GM13976 (cell line): ENCODE results near the gene FCAMR.

Source experiments
- DNase-seq: peaks from one replicate; pipeline ENCODE4 v3.0.0; 2012; ENCODE audit warnings: low spot score
- CTCF ChIP-seq: IDR thresholded peaks from 2 replicates; pipeline ENCODE4 v1.5.1; 2012; ENCODE audit warnings: borderline replicate concordance, mild to moderate bottlenecking; ENCODE audit not compliant: insufficient read depth; ENCODE audit errors: extremely low read depth, missing control alignments, control extremely low read depth
- in situ Hi-C: fragments of 300-500 bp; cut with MboI; formaldehyde crosslinking; loops from one replicate; pipeline ENCODE4 v1.12.0; 2022; ENCODE audit warnings: low sequenced_read_pairs, mixed read lengths, inconsistent platforms; ENCODE audit not compliant: unreplicated experiment

FCAMR gene

GRCh38 chr1:207006914-207007313 lies 36.7 kb upstream of the FCAMR start:
- in situ Hi-C loops: no loop called here
- no peak for DNase-seq
- TF ChIP-seq CTCF: no peak

DNA sequence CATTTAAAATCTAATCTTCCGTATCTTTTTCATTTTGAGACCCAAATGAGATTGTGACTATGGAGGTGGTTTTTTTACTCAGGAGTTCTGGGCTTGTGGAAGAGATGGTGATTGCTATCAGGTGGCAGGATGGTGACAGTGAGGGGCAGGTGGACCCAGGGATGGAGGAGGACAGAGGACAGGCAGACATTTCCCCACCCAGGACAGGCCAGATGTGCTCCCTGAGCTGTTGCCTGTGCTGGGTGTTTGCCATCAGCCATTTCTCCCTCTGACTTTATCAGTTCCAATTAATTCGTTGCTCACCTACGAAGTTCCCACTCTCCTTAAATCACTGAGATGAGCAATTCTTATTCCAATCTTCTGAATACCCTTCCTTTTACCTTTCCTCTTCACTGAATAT lies 35.8 kb upstream of the FCAMR start:
- DNase-seq: no peak
- in situ Hi-C loops: no loop called here
- TF ChIP-seq CTCF: no peak

- in situ Hi-C loops: no loop called here
- peak; percentile 80 for TF ChIP-seq CTCF
- DNase-seq: peak; percentile 56
Observed at GRCh38 chr1:207004931-207005830, 34.9 kb upstream of the FCAMR start.

DNA sequence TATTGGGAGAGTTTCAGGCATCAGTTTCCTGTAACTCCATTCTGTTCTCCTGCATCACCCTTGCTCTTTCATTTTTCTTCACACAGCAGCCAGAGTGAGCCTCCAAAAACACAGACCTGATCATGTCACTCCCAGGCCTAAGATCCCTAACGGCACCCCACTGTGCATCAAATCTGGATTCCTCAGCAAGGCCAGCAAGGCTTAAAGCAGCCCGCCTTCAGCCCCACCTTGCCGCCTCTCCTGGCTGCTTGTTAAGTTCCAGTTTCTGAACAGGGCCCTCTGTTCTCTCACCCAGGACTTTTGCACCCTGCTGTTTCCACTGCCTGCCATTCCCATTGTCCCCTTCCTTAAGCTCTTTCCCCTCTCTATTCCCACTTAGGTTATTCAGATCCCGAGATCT lies 33.0 kb upstream of the FCAMR start:
- no peak for TF ChIP-seq CTCF
- no peak for DNase-seq
- in situ Hi-C loops: no loop called here

DNA sequence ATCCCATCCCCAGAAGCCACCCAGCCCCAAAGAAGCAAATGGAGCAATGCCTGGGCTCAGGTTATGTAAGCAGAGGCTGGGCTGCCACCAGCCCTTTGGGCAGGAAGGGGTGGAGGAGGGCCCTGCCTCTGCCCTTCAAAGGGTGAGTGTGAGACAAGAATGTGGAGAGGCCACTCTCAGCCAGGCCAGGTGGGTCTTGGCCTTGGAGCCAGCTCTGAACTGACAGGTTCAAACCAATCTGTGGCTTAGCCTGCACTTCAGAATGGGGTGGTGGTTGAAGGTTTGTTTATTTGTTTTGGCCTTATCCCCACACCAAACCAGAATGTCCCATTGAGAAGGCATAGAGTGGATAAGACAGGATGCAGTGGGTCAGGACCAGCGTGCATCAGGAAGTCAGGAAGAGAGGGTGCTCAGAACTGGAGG lies 32.5 kb upstream of the FCAMR start:
- no peak for DNase-seq
- in situ Hi-C loops: no loop called here
- TF ChIP-seq CTCF: no peak

DNA sequence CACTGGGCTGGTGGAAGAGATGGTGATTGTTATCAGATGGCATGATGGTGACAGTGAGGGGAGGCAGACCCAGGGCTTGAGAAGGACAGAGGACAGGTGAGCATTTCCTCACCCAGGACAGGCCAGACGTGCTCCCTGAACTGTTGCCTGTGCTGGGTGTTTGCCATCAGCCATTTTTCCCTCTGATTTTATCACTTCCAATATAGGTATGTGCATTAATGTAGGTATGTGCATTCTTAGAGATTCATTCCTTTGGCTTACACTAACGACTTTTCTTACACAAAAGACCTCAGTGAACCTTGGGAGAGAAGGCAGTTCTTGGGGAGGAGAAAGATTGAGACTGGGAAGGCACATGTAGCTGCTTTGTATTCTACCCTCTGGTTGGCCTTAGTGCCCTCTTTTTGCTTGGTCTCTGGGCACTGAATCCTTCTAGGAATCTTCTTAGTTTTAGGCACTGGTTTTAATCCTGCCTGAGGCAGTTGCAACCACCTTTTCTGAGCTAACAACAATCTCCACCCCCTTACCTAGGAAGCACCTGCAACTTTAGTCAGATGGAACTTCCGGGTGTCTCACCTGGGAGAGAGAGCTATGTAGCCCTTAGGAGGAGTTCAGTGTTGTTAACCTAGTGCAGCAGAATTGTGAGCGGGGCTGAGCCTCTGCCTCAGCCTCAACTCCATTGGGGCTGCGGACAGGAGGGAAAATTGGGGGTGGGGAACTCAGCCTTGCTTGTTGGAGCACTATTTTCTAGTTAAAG lies 31.4 kb upstream of the FCAMR start:
- DNase-seq: no peak
- no peak for TF ChIP-seq CTCF
- in situ Hi-C loops: no loop called here
